SK-N-SH treated with all-trans-retinoic acid at 6 μM for 48 hours (cell line): ENCODE data around the gene PTX4.

ENCODE experiments used
- ATAC-seq: fragments of 200-7000 bp; cut with Tn5 transposase; 3 replicates; pipeline ENCODE4 v1.9.1; 2020; ENCODE audit warnings: mild to moderate bottlenecking, moderate library complexity
- ARNTL ChIP-seq: fragments of 450-650 bp; formaldehyde crosslinking; IDR thresholded peaks from 2 replicates; pipeline ENCODE4 v1.5.0; 2020; ENCODE audit warnings: low read depth, mild to moderate bottlenecking, moderate library complexity, borderline replicate concordance
- BACH2 ChIP-seq: fragments of 250-450 bp; sonication (Bioruptor Pico); IDR thresholded peaks from 2 replicates; pipeline ENCODE4 v1.9.0; 2021; ENCODE audit warnings: mild to moderate bottlenecking, borderline replicate concordance
- CREB5 ChIP-seq: fragments of 250-450 bp; sonication (Bioruptor Pico); IDR thresholded peaks from 2 replicates; pipeline ENCODE4 v1.5.1; 2020; ENCODE audit warnings: low read depth, mild to moderate bottlenecking, moderate library complexity
- CSRNP3 ChIP-seq: fragments of 250-450 bp; sonication (Bioruptor Pico); IDR thresholded peaks from 2 replicates; pipeline ENCODE4 v1.5.1; 2021; ENCODE audit warnings: mild to moderate bottlenecking, moderate library complexity
- ESRRG ChIP-seq: fragments of 250-450 bp; sonication (Bioruptor Pico); IDR thresholded peaks from 2 replicates; pipeline ENCODE4 v1.6.1; 2021; ENCODE audit warnings: mild to moderate bottlenecking
- GLIS3 ChIP-seq: fragments of 250-450 bp; sonication (Bioruptor Pico); IDR thresholded peaks from 2 replicates; pipeline ENCODE4 v1.5.0; 2020; ENCODE audit warnings: mild to moderate bottlenecking, moderate library complexity
- OSR1 ChIP-seq: fragments of 250-450 bp; sonication (Bioruptor Pico); IDR thresholded peaks from 2 replicates; pipeline ENCODE4 v1.8.0; 2022; ENCODE audit warnings: moderate library complexity, mild to moderate bottlenecking, inconsistent platforms
- PATZ1 ChIP-seq: fragments of 250-450 bp; sonication (Bioruptor Pico); IDR thresholded peaks from 2 replicates; pipeline ENCODE4 v1.8.0; 2020; ENCODE audit warnings: mild to moderate bottlenecking, moderate library complexity, borderline replicate concordance
- POU6F1 ChIP-seq: fragments of 250-450 bp; sonication (Bioruptor Pico); IDR thresholded peaks from 2 replicates; pipeline ENCODE4 v1.8.0; 2021; ENCODE audit warnings: low read depth, mild to moderate bottlenecking, moderate library complexity, borderline replicate concordance
- PPARA ChIP-seq: fragments of 250-450 bp; sonication (Bioruptor Pico); IDR thresholded peaks from 2 replicates; pipeline ENCODE4 v1.5.0; 2020; ENCODE audit warnings: mild to moderate bottlenecking, borderline replicate concordance
- RARB ChIP-seq: fragments of 250-450 bp; sonication (Bioruptor Pico); IDR thresholded peaks from 2 replicates; pipeline ENCODE4 v1.8.0; 2021; ENCODE audit warnings: mild to moderate bottlenecking, moderate library complexity
- SNAI2 ChIP-seq: fragments of 250-450 bp; sonication (Bioruptor Pico); IDR thresholded peaks from 2 replicates; pipeline ENCODE4 v1.5.0; 2020; ENCODE audit warnings: mild to moderate bottlenecking, moderate library complexity
- TCF4 ChIP-seq: fragments of 250-450 bp; sonication (Bioruptor Pico); IDR thresholded peaks from 2 replicates; pipeline ENCODE4 v1.8.0; 2021; ENCODE audit warnings: mild to moderate bottlenecking, moderate library complexity, borderline replicate concordance
- TOX ChIP-seq: fragments of 250-450 bp; sonication (Bioruptor Pico); IDR thresholded peaks from 2 replicates; pipeline ENCODE4 v1.8.0; 2021; ENCODE audit warnings: mild to moderate bottlenecking, moderate library complexity, borderline replicate concordance
- TSHZ2 ChIP-seq: fragments of 250-450 bp; sonication (Bioruptor Pico); IDR thresholded peaks from 2 replicates; pipeline ENCODE4 v1.5.0; 2020; ENCODE audit warnings: mild to moderate bottlenecking, moderate library complexity
- ZFP3 ChIP-seq: fragments of 250-450 bp; sonication (Bioruptor Pico); IDR thresholded peaks from 2 replicates; pipeline ENCODE4 v1.5.0; 2020; ENCODE audit warnings: mild to moderate bottlenecking, moderate library complexity
- ZFP30 ChIP-seq: fragments of 450-650 bp; formaldehyde crosslinking; IDR thresholded peaks from 2 replicates; pipeline ENCODE4 v1.5.0; 2022; ENCODE audit warnings: mild to moderate bottlenecking, moderate library complexity
- ZNF565 ChIP-seq: fragments of 450-650 bp; formaldehyde crosslinking; conservative IDR thresholded peaks from 2 replicates; pipeline ENCODE4 v1.5.0; 2020; ENCODE audit warnings: low read depth, mild to moderate bottlenecking, moderate library complexity
- ZNF70 ChIP-seq: fragments of 450-650 bp; formaldehyde crosslinking; IDR thresholded peaks from 2 replicates; pipeline ENCODE4 v1.5.0; 2020; ENCODE audit warnings: mild to moderate bottlenecking, moderate library complexity
- ZNF8 ChIP-seq: fragments of 450-650 bp; formaldehyde crosslinking; IDR thresholded peaks from 2 replicates; pipeline ENCODE4 v1.5.0; 2020; ENCODE audit warnings: mild to moderate bottlenecking, moderate library complexity

PTX4 gene

GRCh38 chr16:1437606-1438005 lies 51.1 kb downstream of the PTX4 start:
- ATAC-seq = 0 out of 3 replicates have a peak, but pooled peaks have one; percentile 7
- TF ChIP-seq PATZ1 (no peak), CREB5 (CRISPR knock-in tag) (no peak), ZNF8 (no peak), ZFP30 (no peak), SNAI2 (CRISPR knock-in tag) (no peak), ARNTL (CRISPR knock-in tag) (no peak), ZNF70 (CRISPR knock-in tag) (no peak), POU6F1 (CRISPR knock-in tag) (no peak), GLIS3 (CRISPR knock-in tag) (no peak), PPARA (CRISPR knock-in tag) (no peak), OSR1 (CRISPR knock-in tag) (no peak), RARB (no peak), ZNF565 (CRISPR knock-in tag) (no peak), CSRNP3 (CRISPR knock-in tag) (no peak), TCF4 (CRISPR knock-in tag) (no peak), ZFP3 (CRISPR knock-in tag) (no peak)

GRCh38 chr16:1436731-1437355 lies 51.9 kb downstream of the PTX4 start:
- TF ChIP-seq TSHZ2 (no peak), TOX (CRISPR knock-in tag) (no peak), ZFP3 (CRISPR knock-in tag) (no peak), CSRNP3 (CRISPR knock-in tag) (no peak)
- ATAC-seq = no peak

- ATAC-seq = no peak
- TF ChIP-seq BACH2 (CRISPR knock-in tag) (no peak), ARNTL (CRISPR knock-in tag) (no peak), ESRRG (CRISPR knock-in tag) (no peak), ZFP30 (no peak), CSRNP3 (CRISPR knock-in tag) (no peak), ZNF70 (CRISPR knock-in tag) (no peak), POU6F1 (CRISPR knock-in tag) (no peak)
Observed at GRCh38 chr16:1435921-1436697, 52.6 kb downstream of the PTX4 start.
